BLaER1 (cell line): ENCODE measurements around the gene CNN3.

Experiments
- H3K27ac ChIP-seq: shearing (Covaris generic); formaldehyde crosslinking; 2 replicates; pipeline ENCODE4 v1.8.1; 2022
- H3K27me3 ChIP-seq: shearing (Covaris generic); formaldehyde crosslinking; 2 replicates; pipeline ENCODE4 v1.8.1; 2022
- H3K36me3 ChIP-seq: shearing (Covaris generic); formaldehyde crosslinking; 2 replicates; pipeline ENCODE4 v1.8.1; 2022
- H3K4me1 ChIP-seq: shearing (Covaris generic); formaldehyde crosslinking; 2 replicates; pipeline ENCODE4 v1.8.1; 2022
- H3K4me2 ChIP-seq: shearing (Covaris generic); formaldehyde crosslinking; 2 replicates; pipeline ENCODE4 v1.8.1; 2022
- H3K4me3 ChIP-seq: shearing (Covaris generic); formaldehyde crosslinking; 2 replicates; pipeline ENCODE4 v1.8.1; 2022
- H3K9ac ChIP-seq: shearing (Covaris generic); formaldehyde crosslinking; 2 replicates; pipeline ENCODE4 v1.8.1; 2022
- H3K9me3 ChIP-seq: shearing (Covaris generic); formaldehyde crosslinking; 2 replicates; pipeline ENCODE4 v1.8.1; 2022
- H4K20me1 ChIP-seq: shearing (Covaris generic); formaldehyde crosslinking; 2 replicates; pipeline ENCODE4 v1.8.1; 2022
- Cebpa-rat ChIP-seq: shearing (Covaris generic); IDR thresholded peaks from 2 replicates; pipeline ENCODE4 v1.8.1; 2022

CNN3 gene

DNA sequence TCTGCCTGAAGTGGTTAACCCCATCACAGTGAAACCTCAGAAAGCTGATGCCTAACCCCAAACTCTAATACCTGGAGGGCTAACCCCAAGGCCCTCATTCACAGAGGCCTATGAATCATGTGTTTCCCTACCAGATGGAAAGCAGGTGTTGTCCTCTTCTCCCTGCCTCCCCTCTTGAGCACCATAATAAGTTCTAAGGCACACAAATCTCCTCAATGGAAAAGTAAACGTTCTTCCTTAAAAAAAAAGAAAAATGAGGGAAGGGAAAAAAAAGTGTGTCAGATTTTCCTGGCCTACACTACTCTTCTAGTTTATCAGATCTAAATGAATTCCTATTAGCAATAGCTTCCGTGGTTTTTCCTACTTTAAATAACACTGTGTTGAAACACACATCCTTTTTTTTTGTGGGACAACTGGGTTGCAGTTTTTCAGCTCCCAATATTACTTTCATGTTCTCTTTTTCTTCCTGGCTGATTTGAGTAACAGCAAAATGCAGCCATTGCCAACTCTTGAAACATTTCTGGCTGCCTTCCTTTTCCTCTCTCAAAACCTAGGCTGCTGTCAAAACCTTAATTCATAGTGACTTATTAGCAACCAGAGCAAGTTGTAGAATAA, 63.5 kb downstream of the CNN3 start:
- H3K4me1 ChIP-seq, result no peaks in the 10 kb centered on the region
- H3K9me3 ChIP-seq, result no peaks in the 10 kb centered on the region
- H4K20me1 ChIP-seq, result no peaks in the 10 kb centered on the region
- H3K9ac ChIP-seq, result no peak overlapping the region
- no peaks in the 10 kb centered on the region for H3K36me3 ChIP-seq
- H3K4me2 ChIP-seq, result no peak overlapping the region
- no peak overlapping the region for H3K27ac ChIP-seq
- H3K27me3 ChIP-seq, result no peaks in the 10 kb centered on the region
- H3K4me3 ChIP-seq, result no peak overlapping the region
- no peak for TF ChIP-seq Cebpa-rat

DNA sequence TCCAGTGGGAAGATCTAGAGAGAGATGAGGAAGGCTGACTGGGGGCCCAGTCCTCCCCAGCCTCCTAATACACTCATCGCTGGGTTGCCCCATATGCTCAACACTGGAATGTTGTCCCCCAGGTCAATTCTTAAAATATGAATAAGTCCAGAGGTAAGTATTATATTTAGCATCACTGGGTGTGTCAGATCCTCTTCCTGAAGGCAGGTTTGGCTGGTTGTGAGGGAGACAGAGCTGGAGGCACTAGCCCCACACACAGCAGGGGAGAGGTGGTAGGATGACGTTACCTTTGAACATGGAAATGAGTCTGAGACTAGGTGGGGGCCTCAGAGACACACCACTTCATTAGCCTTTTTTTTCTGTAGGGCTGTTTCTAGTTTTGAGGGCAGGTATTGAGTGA, 64.2 kb downstream of the CNN3 start:
- no peaks in the 10 kb centered on the region for H3K4me1 ChIP-seq
- H3K4me2 ChIP-seq, result no peak overlapping the region
- H3K36me3 ChIP-seq, result no peaks in the 10 kb centered on the region
- H3K9me3 ChIP-seq, result no peaks in the 10 kb centered on the region
- H3K27ac ChIP-seq, result no peak overlapping the region
- no peak overlapping the region for H3K9ac ChIP-seq
- H3K4me3 ChIP-seq, result no peak overlapping the region
- H3K27me3 ChIP-seq, result no peaks in the 10 kb centered on the region
- TF ChIP-seq Cebpa-rat, result no peak
- H4K20me1 ChIP-seq, result no peaks in the 10 kb centered on the region

DNA sequence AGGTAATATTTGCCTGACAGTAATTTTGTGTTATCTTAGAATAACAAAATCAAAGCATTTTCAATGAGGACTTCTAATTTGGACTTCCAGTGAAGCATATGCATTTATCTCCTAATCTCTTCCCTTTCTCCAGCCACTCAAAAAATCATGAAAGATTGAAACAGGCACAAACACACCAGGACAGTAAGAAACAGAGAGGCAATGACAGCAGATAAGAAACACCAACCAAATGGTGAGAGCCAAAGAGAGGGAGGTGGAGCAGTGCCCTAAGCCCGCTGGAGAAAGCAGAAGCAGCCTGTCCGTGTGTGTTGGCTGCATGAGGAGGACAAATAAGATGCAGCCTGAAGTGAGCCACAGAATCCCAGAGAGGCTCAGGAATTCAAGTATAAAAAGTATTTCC, 67.7 kb downstream of the CNN3 start:
- H3K9me3 ChIP-seq, result no peaks in the 10 kb centered on the region
- no peaks in the 10 kb centered on the region for H4K20me1 ChIP-seq
- H3K4me3 ChIP-seq, result no peak overlapping the region
- TF ChIP-seq Cebpa-rat, result no peak
- H3K4me1 ChIP-seq, result no peaks in the 10 kb centered on the region
- H3K27me3 ChIP-seq, result no peaks in the 10 kb centered on the region
- H3K27ac ChIP-seq, result no peak overlapping the region
- no peak overlapping the region for H3K9ac ChIP-seq
- no peak overlapping the region for H3K4me2 ChIP-seq
- no peaks in the 10 kb centered on the region for H3K36me3 ChIP-seq

DNA sequence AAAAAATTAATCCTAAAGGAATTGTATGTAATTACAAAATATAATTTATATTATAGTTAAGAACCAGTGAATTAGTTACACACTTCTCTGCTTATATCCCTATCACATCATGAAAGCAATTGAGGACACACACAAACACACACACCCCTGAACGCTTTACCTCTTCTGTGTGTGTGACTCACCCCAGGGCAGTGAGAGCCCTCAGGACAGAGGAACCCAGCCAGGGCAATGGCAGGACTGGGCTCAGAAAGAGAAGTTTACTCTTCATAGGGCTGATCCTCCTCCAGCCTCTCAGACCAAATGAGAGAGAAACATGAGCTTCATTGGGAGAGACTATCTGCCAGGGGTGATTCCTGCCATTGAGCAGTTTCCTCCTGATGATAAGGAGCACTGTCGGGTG, 68.6 kb downstream of the CNN3 start:
- Histone ChIP-seq H3K4me2 (no peak overlapping the region), H3K36me3 (no peaks in the 10 kb centered on the region), H3K9me3 (no peaks in the 10 kb centered on the region), H3K27ac (no peak overlapping the region), H3K27me3 (no peaks in the 10 kb centered on the region), H4K20me1 (no peaks in the 10 kb centered on the region), H3K4me1 (no peaks in the 10 kb centered on the region), H3K4me3 (no peak overlapping the region), H3K9ac (no peak overlapping the region)
- no peak for TF ChIP-seq Cebpa-rat

DNA sequence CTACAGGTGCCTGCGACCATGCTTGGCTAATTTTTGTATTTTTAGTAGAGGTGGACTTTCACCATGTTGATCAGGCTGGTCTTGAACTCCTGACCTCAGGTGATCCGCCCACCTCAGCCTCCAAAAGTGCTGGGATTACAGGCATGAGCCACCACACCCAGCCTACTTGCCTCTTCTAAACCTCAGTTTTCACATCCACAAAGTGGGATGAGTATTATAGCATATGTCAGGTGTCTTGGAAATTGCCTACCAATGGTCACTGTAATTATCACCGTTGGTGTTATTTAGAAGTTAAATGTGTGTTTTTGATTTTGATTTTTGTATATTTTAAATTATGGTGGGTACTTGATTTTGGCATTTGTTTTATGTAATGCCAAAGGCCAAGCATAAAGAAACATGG, 70.0 kb downstream of the CNN3 start:
- H3K9me3 ChIP-seq, result no peaks in the 10 kb centered on the region
- H3K27ac ChIP-seq, result no peak overlapping the region
- H3K4me1 ChIP-seq, result no peaks in the 10 kb centered on the region

DNA sequence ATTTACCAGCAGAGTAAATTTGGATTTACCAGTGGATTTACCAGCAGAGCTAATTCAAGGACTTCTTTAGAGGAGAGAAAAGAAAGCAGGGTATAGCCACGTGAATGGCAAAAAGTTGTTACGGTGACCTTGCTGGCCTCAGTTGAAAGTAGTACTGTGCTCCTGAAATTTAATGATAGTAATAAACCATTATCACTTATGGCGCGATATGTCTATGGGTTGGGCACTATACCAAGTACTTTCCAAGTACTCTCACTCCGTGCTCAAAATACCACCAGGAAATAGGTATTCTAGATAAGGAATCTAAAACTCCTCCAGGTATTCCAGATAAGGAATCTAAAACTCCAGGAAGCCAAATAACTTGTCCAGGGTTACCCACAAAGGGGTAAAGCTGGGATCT, 70.9 kb downstream of the CNN3 start:
- no peaks in the 10 kb centered on the region for H3K4me1 ChIP-seq
- H3K9ac ChIP-seq, result no peak overlapping the region
- no peaks in the 10 kb centered on the region for H3K27me3 ChIP-seq
- H3K4me3 ChIP-seq, result no peak overlapping the region
- no peak for TF ChIP-seq Cebpa-rat
- H3K9me3 ChIP-seq, result no peaks in the 10 kb centered on the region
- H3K27ac ChIP-seq, result no peak overlapping the region
- H4K20me1 ChIP-seq, result no peaks in the 10 kb centered on the region
- no peak overlapping the region for H3K4me2 ChIP-seq
- H3K36me3 ChIP-seq, result no peaks in the 10 kb centered on the region

More for the DNA sequence above, 70.0 kb downstream of the CNN3 start:
- no peak for TF ChIP-seq Cebpa-rat
- Histone ChIP-seq H3K4me2 (no peak overlapping the region), H4K20me1 (no peaks in the 10 kb centered on the region), H3K4me3 (no peak overlapping the region), H3K27me3 (no peaks in the 10 kb centered on the region), H3K36me3 (no peaks in the 10 kb centered on the region), H3K9ac (no peak overlapping the region)

DNA sequence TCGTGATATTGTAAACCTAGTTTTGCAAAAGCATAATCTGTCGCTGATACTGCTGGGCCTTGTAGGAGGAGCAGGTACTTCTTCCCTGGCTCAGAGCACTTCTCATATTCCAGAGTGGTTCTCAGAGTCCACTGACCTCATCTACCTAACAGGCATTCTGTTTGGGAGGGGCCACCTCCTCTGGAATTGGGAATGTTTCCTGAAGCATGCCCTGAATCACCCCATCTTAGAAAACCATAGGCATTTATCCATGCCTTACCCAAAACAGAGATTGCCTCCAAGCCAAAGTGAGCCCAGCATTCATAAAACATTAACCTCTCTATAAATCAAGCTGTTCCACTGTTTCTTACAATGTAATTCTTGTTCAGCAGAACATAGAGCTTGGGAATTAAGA, 71.6 kb downstream of the CNN3 start:
- TF ChIP-seq Cebpa-rat, result no peak
- Histone ChIP-seq H4K20me1 (no peaks in the 10 kb centered on the region), H3K9me3 (no peaks in the 10 kb centered on the region), H3K27ac (no peak overlapping the region), H3K36me3 (no peaks in the 10 kb centered on the region), H3K4me3 (no peak overlapping the region), H3K9ac (no peak overlapping the region), H3K27me3 (no peaks in the 10 kb centered on the region), H3K4me1 (no peaks in the 10 kb centered on the region), H3K4me2 (no peak overlapping the region)

DNA sequence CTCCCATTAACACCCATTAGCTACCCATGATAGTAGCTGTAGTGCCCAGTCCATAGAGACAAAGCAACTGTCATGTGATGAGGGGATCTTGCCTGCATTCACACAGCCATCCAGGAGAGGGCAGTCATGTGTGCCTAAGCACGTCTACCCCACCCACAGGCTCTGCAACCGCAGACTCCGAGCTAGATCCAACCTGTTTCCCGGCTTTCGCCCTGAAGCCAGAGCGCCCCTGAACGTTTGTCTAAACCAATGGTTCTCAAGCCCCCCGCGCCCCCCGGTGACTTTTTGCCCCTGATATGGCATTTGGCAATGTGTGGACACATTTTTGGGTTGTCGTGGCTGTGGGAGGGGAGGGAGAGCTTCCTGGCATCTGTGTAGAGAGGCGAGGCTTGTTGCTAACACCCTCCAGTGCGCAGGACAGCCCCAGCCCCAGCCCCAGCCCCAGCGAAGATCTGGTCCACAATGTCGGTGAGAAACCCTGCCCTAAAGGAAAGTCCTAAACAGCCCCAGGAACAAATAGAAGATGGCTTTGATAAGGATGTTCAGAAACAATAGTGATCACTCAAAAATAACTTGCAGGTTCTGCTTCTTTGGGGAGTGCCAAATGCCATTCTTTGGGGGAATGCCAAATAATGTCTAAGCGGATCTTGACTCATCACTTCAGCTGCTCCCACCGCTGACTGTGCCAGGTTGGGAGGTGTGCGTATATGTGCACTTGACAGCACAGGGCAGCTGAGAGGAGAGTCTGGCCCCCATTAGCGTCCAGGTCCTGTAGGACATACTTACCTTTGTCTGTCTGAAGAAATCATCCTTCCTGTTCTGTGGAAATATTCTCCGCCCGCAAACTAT, 72.2 kb downstream of the CNN3 start:
- no peak overlapping the region for H3K9ac ChIP-seq
- no peak overlapping the region for H3K27ac ChIP-seq
- H4K20me1 ChIP-seq, result no peaks in the 10 kb centered on the region
- no peaks in the 10 kb centered on the region for H3K4me1 ChIP-seq
- TF ChIP-seq Cebpa-rat, result no peak
- H3K36me3 ChIP-seq, result no peaks in the 10 kb centered on the region
- H3K4me3 ChIP-seq, result peak overlapping the region; percentile 51
- H3K4me2 ChIP-seq, result peak overlapping the region; percentile 63
- H3K9me3 ChIP-seq, result no peaks in the 10 kb centered on the region
- no peaks in the 10 kb centered on the region for H3K27me3 ChIP-seq

DNA sequence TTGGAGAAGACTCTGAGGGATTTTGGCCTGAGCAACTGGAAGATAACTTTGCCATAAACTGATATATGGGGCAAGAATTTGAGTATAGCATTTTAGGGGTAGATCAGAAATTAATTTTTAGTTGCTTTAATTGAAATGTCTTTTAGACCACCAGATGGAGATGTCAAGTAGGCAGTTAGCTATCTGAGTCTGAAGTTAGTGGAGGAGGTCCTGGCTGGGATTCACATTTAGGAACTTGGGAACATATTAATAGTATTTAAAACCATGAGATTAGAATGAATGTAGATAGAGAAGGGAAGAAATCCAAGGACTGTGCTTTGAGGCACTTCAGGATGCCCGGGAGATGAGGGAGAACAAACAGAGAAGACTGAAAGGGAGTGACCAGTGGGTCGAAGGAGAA, 74.1 kb downstream of the CNN3 start:
- no peak overlapping the region for H3K9ac ChIP-seq
- no peaks in the 10 kb centered on the region for H4K20me1 ChIP-seq
- H3K27me3 ChIP-seq, result no peaks in the 10 kb centered on the region
- H3K36me3 ChIP-seq, result no peaks in the 10 kb centered on the region
- H3K4me1 ChIP-seq, result no peaks in the 10 kb centered on the region
- TF ChIP-seq Cebpa-rat, result no peak
- no peak overlapping the region for H3K4me3 ChIP-seq
- no peak overlapping the region for H3K27ac ChIP-seq
- no peak overlapping the region for H3K4me2 ChIP-seq
- H3K9me3 ChIP-seq, result no peaks in the 10 kb centered on the region

DNA sequence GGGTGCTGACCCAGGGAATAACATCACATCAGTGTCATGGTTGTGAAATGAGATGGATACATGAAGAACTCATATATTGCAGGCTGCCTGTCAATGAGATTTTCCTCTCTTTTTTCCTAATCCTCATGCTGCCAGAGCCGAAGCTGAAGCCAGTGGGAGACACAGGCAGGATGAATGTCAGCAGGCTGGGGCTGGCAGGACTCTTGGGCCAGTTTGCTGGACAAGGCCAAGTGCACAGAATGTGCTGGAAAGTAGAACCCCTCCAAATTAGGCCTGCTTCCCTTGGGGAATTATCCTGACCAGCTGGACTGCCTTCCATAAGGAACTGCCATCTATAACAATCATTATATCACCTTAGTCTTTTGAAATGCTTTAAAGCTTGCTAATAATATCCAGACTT, 75.3 kb downstream of the CNN3 start:
- H4K20me1 ChIP-seq, result no peaks in the 10 kb centered on the region
- H3K9me3 ChIP-seq, result no peaks in the 10 kb centered on the region
- no peaks in the 10 kb centered on the region for H3K36me3 ChIP-seq
- H3K4me3 ChIP-seq, result no peak overlapping the region
- H3K27me3 ChIP-seq, result no peaks in the 10 kb centered on the region
- no peak for TF ChIP-seq Cebpa-rat
- no peaks in the 10 kb centered on the region for H3K4me1 ChIP-seq
- H3K4me2 ChIP-seq, result no peak overlapping the region
- H3K27ac ChIP-seq, result no peak overlapping the region
- no peak overlapping the region for H3K9ac ChIP-seq
